ENCODE measurements around the gene MRPL17. TPM values are rescaled to one million over a fixed set of nuclear protein-coding genes. Genes with fewer than 3 reads are reported as not detected.
"Not testable (repeated sequence)": the region's sequence is repeated elsewhere in the genome, so short reads cannot be mapped to it uniquely, and the experiment has no call there.

The MRPL17 gene
- total RNA-seq, 4 donors from 2014 or later = 20.0 to 31.6 (median 29.0) TPM

DNA sequence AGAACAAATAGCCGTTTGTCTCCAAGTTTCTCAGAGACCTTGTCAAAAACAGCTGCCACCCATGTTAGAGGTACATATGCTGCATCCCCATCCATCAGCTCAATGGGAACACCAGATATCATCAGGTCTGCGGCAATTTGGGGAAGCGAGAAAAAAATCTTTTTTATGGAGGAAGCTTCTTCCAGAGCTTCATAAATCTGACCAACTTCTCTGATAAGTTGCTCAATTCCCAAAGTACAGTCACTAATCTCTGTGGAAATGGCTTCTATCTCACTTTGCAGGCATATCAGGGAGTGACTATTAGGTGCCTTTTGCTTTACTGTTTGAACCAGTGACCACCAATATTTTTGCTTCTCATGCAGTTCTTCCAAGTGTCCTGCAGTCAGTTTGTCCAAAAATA is 34.3 kb upstream of the MRPL17 start:
- TF ChIP-seq, protein P1, sequence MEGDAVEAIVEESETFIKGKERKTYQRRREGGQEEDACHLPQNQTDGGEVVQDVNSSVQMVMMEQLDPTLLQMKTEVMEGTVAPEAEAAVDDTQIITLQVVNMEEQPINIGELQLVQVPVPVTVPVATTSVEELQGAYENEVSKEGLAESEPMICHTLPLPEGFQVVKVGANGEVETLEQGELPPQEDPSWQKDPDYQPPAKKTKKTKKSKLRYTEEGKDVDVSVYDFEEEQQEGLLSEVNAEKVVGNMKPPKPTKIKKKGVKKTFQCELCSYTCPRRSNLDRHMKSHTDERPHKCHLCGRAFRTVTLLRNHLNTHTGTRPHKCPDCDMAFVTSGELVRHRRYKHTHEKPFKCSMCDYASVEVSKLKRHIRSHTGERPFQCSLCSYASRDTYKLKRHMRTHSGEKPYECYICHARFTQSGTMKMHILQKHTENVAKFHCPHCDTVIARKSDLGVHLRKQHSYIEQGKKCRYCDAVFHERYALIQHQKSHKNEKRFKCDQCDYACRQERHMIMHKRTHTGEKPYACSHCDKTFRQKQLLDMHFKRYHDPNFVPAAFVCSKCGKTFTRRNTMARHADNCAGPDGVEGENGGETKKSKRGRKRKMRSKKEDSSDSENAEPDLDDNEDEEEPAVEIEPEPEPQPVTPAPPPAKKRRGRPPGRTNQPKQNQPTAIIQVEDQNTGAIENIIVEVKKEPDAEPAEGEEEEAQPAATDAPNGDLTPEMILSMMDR (IDR thresholded peaks at IDR 0.05) = no peak
- DNase-seq (ENCODE audit: low spot score) = no peak
- ATAC-seq (ENCODE audit: low FRiP score) = no peak

DNA sequence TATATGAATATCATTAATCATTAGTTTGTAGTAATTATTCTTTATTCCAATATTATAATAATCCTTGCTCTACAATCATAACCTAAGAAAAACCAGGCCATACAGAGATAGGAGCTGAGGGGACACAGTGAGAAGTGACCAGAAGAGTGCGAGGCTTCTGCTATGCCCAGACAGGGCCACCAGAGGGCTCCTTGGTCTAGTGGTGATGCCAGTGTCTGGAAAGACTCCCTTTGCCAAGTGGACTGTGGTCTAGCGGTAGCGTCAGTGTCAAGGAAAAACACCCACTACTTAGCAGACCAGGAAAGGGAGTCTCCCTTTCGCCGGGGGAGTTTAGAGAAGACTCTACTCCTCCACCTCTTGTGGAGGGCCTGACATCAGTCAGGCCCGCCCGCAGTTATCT is 28.4 kb upstream of the MRPL17 start:
- ATAC-seq (ENCODE audit: low FRiP score); DNase-seq (ENCODE audit: low spot score): not testable (repeated sequence)

GRCh38 chr11:6708876-6709275 is 25.7 kb upstream of the MRPL17 start:
- ATAC-seq (ENCODE audit: low FRiP score) (no peak), DNase-seq (ENCODE audit: low spot score) (no peak)
- TF ChIP-seq, protein P1 (IDR thresholded peaks at IDR 0.05) = no peak

DNA sequence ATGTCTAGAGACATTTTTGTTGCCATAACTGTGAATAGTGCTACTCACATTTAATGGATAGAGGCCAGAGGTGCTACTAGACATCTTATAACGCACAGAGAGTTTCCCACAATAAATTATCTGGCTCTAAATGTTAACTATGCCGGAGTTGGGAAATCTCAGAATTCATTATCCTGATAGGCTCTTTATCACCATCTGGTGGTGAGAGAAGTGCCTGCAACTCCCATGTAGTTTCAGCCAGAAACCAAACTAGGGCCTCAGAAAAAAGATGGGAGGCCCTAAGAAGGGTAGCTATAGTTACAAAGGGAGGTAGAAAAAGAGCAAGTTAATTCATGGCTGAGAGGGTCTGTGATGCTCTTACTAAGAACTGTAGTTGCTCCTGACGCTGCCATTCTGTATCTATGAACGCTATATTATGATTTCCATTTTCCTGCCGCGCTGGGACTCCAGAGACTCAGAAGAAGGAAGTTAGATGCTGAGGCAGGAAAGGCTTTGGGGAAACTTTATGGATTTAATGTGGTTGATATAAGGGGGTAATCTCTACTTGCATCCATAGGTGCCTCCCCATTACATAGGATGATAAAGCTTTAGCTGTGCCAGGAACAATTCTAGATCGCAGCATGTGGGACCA is 22.9 kb upstream of the MRPL17 start:
- DNase-seq (ENCODE audit: low spot score) = peak; percentile 38
- TF ChIP-seq, protein P1 (IDR thresholded peaks at IDR 0.05) = peak in 2 of 3 donors; percentile 41 to 43
- peak; percentile 72 for ATAC-seq (ENCODE audit: low FRiP score)

- peak; percentile 89 for ATAC-seq (ENCODE audit: low FRiP score)
- DNase-seq (ENCODE audit: low spot score) = no peak
- TF ChIP-seq, protein P1 (IDR thresholded peaks at IDR 0.05) = no peak
These were observed 20.3 kb upstream of the MRPL17 start for GRCh38 chr11:6703247-6704063.

DNA sequence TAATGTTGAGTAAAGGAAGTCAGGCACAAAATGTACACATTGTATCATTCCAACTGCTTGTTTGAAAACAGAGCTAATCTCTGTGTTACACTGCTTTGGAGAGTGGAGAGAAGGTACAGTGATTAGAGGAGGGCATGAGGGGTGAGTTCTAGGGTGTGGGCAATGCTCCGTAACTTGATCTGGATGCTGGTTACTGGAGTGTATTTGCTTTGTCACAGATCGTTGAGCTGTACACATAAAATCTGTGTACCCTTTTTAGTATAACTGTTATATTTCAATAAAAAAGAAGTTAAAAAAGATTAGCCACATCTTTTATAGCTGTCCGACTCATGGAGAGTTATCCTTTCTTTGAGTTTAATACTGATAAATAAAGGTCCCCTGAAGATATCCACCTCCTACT is 18.8 kb upstream of the MRPL17 start:
- not testable (repeated sequence) for ATAC-seq (ENCODE audit: low FRiP score); DNase-seq (ENCODE audit: low spot score)

DNA sequence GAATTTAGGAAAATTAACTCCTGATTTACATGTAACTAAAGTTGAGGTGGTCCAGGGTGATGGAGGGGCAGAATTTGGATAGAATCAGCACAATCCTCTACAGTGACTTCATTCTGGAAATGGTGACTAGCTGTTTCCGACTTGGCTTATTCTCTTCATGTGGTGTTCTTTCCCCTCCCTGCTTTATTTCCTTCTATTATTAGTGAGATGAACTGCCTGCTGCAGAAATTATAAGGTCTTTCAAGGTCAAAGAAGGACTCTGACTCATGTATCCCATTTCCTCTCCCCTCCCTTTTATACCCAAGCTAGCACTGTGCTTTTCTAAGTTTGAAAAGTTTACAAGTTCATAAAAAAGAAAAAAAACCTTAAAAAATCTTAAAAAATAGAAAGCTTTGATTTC is 12.2 kb upstream of the MRPL17 start:
- TF ChIP-seq, protein P1 (IDR thresholded peaks at IDR 0.05) = no peak
- ATAC-seq (ENCODE audit: low FRiP score) (peak; percentile 79), DNase-seq (ENCODE audit: low spot score) (no peak)

- no peak for ATAC-seq (ENCODE audit: low FRiP score)
- DNase-seq (ENCODE audit: low spot score) = no peak
- TF ChIP-seq, protein P1 (IDR thresholded peaks at IDR 0.05) = no peak
These were observed 11.0 kb upstream of the MRPL17 start for GRCh38 chr11:6694229-6694535.
